NCI-H2081 treated with DMSO at 0.1 percent for 48 hours (cell line): ENCODE data around the gene P4HB.
A peak's percentile ranks its signal among the peaks of the same experiment; 100 is the strongest.

Source experiments
- DNase-seq: peaks from one replicate; lab custom pipeline; 2025; lab: John Stamatoyannopoulos, UW

P4HB gene

GRCh38 chr17:81868674-81869220, 8.4 kb upstream of the P4HB start:
- no peak for DNase-seq

GRCh38 chr17:81867991-81868673, 7.8 kb upstream of the P4HB start:
- DNase-seq: no peak

- DNase-seq: no peak
Observed at GRCh38 chr17:81867170-81867990, 7.0 kb upstream of the P4HB start.

GRCh38 chr17:81866440-81867169, 6.3 kb upstream of the P4HB start:
- no peak for DNase-seq

GRCh38 chr17:81865733-81866439, 5.6 kb upstream of the P4HB start:
- DNase-seq: no peak

GRCh38 chr17:81865358-81865732, 5.0 kb upstream of the P4HB start:
- DNase-seq: no peak

- no peak for DNase-seq
Observed at GRCh38 chr17:81863833-81864768, 3.8 kb upstream of the P4HB start.

- DNase-seq: no peak
Observed at GRCh38 chr17:81863123-81863675, 2.9 kb upstream of the P4HB start.

GRCh38 chr17:81860756-81861568, 627 bp upstream of the P4HB start:
- peak; percentile 100 for DNase-seq

- no peak for DNase-seq
Observed at GRCh38 chr17:81858967-81859905, 1.1 kb downstream of the P4HB start.

GRCh38 chr17:81858170-81858966, 2.0 kb downstream of the P4HB start:
- DNase-seq: peak; percentile 33

- DNase-seq: no peak
Observed at GRCh38 chr17:81854974-81855774, 5.2 kb downstream of the P4HB start.

- DNase-seq: no peak
Observed at GRCh38 chr17:81852237-81852636, 8.1 kb downstream of the P4HB start.

- DNase-seq: no peak
Observed at GRCh38 chr17:81851423-81851822, 8.9 kb downstream of the P4HB start.

GRCh38 chr17:81849457-81849856, 10.9 kb downstream of the P4HB start:
- no peak for DNase-seq

GRCh38 chr17:81846743-81847689, 13.3 kb downstream of the P4HB start:
- DNase-seq: no peak
